ENCODE measurements around the gene NPBWR2.

Gene NPBWR2

DNA sequence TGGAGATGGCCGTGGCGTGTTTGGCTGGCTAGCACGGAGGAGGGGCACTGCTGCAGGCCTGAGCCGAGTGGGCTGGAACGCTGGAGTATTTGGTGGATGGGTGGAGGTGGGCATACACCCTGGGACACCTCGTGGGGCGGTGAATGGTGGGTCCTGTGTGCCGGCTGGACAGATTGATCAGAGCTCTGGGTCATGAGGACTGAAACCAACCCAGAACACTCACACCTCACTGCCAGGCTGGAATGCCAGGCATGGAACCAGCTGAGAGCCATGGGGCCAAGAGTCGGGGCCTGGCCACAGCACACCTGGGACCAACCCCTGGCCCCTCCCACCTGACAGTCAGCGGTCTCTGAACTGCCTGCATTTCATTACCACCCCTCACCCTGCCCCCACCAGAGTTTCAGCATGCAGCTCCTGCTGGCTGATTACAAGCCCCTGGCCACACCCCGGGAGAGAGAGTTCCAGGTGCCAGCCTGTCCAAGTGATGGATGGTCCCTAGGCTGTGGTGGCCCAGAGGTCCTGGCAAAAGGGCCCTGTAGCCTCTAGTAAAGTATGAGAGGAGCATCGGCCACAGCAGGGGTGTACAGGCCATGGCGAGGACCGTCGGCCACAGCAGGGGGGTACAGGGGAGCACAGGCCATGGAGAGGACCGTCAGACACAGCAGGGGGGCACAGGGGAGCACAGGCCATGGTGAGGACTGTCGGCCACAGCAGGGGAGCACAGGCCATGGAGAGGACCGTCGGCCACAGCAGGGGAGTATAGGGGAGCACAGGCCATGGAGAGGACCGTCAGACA, 3.3 kb downstream of the NPBWR2 start:
- H3K4me3 ChIP-seq (ENCODE audit: low read depth, low read length), result no peak overlapping the region
- TF ChIP-seq, protein P1, sequence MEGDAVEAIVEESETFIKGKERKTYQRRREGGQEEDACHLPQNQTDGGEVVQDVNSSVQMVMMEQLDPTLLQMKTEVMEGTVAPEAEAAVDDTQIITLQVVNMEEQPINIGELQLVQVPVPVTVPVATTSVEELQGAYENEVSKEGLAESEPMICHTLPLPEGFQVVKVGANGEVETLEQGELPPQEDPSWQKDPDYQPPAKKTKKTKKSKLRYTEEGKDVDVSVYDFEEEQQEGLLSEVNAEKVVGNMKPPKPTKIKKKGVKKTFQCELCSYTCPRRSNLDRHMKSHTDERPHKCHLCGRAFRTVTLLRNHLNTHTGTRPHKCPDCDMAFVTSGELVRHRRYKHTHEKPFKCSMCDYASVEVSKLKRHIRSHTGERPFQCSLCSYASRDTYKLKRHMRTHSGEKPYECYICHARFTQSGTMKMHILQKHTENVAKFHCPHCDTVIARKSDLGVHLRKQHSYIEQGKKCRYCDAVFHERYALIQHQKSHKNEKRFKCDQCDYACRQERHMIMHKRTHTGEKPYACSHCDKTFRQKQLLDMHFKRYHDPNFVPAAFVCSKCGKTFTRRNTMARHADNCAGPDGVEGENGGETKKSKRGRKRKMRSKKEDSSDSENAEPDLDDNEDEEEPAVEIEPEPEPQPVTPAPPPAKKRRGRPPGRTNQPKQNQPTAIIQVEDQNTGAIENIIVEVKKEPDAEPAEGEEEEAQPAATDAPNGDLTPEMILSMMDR (conservative IDR thresholded peaks at IDR 0.05; ENCODE audit: low read depth, low read length), result no peak
- DNase-seq (ENCODE audit: low read depth), result no peak

DNA sequence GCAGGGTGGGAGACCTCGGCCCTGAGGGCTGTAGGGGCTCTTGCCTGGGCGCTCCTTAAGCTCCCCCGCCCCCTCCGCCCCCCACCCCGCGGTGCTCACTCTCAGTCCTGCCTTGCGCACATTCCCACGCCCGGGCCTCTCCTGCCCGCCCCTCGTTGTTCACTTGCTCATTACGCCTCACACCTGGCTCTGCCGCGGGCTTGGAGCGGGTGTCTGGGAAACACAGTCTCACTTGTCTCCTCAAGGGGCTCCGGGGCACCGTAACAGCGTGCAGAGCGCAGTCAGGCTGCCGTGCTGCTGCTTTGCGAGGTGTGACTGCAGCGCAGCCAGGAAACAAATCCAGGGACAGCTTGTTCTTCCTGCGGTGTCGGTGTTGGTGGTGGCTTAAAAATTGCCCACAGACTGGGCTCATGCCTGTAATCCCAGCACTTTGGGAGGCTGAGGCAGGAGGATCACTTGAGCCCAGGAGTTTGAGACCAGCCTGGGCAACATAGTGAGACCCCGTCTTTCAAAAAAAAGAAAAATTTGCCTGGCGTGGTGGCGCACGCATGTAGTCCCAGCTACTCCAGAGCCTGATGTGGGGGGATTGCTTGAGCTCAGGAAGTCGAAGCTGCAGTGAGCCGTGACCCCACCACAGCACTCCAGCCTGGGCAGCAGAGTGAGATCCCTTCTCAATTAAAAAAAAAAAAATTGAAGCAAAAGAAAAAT, 4.6 kb downstream of the NPBWR2 start:
- TF ChIP-seq, protein P1 (conservative IDR thresholded peaks at IDR 0.05; ENCODE audit: low read depth, low read length), result no peak
- H3K4me3 ChIP-seq (ENCODE audit: low read depth, low read length), result no peak overlapping the region
- DNase-seq (ENCODE audit: low read depth), result no peak

DNA sequence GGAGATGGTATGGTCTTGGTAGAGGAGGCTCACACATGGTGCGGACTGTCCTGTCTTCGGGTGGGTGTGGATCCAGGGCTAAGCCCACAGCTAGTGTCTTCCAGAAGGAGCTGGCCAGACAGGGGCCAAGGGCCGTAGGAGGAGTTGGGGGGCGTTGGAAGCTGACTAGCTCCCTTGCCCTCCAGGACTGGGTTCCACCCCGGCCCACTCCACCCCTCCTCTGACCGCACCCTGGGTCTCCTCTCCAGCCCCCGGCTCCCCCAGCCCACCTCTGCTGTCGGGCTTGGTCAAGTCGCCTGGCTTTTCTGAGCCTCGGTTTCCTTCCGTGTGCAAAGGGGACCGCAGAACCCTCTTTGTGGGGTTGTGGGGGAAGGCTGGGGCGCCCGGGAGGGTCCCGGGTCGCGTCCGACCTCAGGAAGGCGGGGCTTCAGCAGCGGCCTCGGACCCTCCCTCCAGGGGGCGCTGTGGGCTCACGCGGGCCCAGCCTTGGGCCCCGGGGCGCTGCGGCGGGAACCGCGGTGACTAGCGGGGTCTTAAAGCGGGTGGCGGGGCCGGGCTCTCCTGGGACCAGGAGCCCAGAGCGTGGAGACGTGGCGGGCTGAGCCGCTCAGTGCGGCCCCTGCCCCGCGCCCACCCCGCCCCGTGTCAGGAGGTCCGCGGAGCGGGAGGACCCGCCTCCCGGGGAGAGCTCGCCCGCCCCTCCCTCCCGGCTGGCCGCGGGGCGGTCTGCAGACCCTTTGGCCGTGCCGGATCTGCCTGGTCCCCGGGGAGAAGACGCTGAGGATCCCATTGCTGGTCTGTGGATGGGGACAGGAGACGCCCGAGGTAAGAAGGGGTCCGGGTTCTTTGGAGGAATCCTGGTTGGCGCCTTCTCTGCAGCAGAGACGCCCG, 5.4 kb downstream of the NPBWR2 start:
- H3K4me3 ChIP-seq (ENCODE audit: low read depth, low read length), result no peak overlapping the region
- DNase-seq (ENCODE audit: low read depth), result no peak
- TF ChIP-seq, protein P1 (conservative IDR thresholded peaks at IDR 0.05; ENCODE audit: low read depth, low read length), result peak; percentile 46

DNA sequence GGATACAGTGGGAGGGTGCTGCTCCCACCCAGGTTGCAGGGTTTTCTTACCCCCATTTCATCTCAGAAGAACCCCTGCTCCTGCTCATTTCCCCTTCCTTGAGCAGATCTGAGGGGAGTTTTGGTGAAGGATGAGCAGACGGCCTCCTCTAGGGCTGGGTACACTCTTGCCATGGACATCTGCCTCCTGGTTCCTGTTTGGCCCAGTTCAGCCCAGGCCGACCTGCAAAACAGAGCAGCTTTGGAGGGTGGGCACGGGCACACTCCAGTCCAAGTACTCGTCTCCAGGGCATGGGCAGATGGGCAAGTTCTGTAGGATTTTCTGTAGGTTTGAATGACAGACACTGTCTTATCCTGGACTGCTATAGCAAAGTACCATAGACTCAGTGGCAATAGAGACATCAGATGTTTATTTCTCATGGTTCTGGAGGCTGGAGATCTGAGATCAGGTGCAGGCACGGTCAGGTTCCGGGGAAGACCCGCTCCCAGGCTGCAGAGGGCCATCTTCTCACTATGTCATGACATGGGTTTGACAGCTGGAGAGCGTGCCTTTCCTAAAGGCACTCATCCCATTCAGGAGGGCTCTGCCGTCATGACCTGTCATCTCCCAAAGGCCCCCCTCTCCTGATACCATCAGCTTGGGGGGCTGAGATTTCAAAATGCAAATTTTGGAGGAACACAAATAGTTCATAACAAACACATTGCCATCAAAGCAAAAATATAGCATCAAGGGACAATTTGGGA, 6.2 kb downstream of the NPBWR2 start:
- TF ChIP-seq, protein P1 (conservative IDR thresholded peaks at IDR 0.05; ENCODE audit: low read depth, low read length), result no peak
- DNase-seq (ENCODE audit: low read depth), result no peak

DNA sequence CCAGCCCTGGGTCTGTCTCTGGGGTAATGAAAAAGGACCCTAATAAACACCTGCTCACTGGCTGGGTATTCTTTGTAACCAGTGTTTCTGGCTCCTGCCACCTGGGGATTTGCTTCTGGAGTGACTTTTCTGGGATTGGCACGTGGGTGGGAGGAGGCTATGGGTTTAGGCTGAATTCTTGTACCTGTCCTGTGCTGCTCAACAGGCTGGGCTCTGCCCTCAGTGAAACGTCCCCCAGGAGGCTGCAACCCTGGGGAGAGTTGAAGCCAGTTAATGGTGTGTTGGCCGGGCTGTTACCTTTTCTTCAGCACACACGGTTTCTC, 6.8 kb downstream of the NPBWR2 start:
- no peak for DNase-seq (ENCODE audit: low read depth)
- no peak overlapping the region for H3K4me3 ChIP-seq (ENCODE audit: low read depth, low read length)
- TF ChIP-seq, protein P1 (conservative IDR thresholded peaks at IDR 0.05; ENCODE audit: low read depth, low read length), result no peak

More for the DNA sequence above, 6.2 kb downstream of the NPBWR2 start:
- H3K4me3 ChIP-seq (ENCODE audit: low read depth, low read length), result no peak overlapping the region

DNA sequence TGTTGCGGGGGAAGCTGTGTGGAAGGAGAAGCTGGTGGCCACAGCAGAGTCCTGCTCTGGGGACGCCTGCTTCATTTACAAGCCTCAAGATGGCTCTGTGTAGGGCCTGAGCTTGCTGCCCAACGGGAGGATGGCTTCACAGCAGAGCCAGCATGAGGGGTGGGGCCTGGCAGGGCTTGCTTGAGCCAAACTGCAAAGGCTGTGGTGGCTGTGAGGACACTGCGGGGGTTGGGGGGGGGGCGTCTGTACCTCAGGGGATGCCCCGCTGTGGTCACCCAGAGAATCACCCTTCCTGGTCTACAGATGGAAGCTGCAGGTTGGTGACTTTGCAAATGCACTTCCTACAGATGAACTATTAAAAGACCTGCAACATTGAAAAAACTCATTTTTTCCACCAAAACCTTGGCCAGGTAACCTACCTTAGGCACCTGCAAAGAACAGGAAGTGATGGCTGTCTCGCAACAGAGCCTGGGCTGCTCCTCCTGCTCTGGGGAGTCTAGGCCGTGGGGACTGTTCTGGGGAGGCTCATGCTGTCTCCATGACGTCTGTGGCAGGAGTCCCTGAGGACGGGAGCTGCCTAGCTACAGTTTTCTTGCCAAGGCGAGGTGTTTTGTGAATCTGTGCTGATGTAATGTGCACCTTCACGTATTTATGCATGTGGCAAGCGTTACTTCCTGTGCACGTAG, 7.3 kb downstream of the NPBWR2 start:
- no peak overlapping the region for H3K4me3 ChIP-seq (ENCODE audit: low read depth, low read length)
- TF ChIP-seq, protein P1 (conservative IDR thresholded peaks at IDR 0.05; ENCODE audit: low read depth, low read length), result no peak
- no peak for DNase-seq (ENCODE audit: low read depth)

Measured in choroid plexus epithelial cell (primary cell).